ENCODE results near the gene STAB1. TPM values are rescaled to one million over a fixed set of nuclear protein-coding genes. Genes with fewer than 3 reads are reported as not detected.

STAB1 gene
- total RNA-seq, 1 donor from 2014 or later = 6.3 TPM

DNA sequence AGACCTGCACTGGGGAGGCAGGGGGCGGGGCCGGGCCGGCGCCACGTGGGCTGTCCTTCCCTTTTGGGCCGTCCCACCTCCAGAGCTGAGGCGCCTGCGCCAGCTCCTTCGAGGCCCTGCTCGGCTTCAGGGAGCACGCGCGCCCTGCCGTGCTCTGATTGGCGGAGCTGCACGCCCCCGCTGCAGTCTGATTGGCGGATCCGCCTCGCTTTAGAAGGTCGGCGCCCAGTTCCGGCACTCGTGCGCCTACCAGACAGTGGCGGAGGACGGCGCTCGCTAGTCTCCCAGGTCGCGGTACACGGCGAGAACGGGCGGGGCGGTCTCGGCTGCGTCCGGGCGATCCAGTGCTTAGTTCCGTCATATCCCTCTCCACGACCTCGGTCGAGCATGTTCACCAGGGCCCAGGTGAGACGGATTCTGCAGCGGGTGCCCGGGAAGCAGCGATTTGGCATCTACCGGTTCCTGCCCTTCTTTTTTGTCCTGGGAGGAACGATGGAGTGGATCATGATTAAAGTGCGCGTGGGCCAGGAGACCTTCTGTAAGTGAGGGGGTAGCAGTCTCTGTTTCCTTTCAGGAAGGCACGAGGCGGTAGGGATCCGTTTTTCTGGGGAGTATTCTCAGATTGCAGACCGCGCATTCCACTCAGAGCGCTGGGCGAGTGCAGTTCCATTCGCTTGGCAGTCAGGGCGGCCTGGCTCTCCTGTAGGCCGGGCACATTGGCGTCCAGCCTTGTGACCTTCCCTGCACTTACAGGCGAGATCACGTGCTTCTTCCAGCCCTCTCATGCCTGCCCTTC, 41.4 kb downstream of the STAB1 start, which contains the start of gene UQCC5:
TSS of gene UQCC5 (plus strand) at position 237 of the 796 bp plus-strand sequence. CDS start at position 388, 151 bp downstream.
- TF ChIP-seq, protein P1, sequence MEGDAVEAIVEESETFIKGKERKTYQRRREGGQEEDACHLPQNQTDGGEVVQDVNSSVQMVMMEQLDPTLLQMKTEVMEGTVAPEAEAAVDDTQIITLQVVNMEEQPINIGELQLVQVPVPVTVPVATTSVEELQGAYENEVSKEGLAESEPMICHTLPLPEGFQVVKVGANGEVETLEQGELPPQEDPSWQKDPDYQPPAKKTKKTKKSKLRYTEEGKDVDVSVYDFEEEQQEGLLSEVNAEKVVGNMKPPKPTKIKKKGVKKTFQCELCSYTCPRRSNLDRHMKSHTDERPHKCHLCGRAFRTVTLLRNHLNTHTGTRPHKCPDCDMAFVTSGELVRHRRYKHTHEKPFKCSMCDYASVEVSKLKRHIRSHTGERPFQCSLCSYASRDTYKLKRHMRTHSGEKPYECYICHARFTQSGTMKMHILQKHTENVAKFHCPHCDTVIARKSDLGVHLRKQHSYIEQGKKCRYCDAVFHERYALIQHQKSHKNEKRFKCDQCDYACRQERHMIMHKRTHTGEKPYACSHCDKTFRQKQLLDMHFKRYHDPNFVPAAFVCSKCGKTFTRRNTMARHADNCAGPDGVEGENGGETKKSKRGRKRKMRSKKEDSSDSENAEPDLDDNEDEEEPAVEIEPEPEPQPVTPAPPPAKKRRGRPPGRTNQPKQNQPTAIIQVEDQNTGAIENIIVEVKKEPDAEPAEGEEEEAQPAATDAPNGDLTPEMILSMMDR (IDR thresholded peaks at IDR 0.05; ENCODE audit: partially characterized antibody, unreplicated experiment) = no peak
- peak; percentile 96 for DNase-seq
- peaks cover 14% of the 10 kb centered on the region for H3K27me3 Mint-ChIP-seq (ENCODE audit: unreplicated experiment)
- no peaks in the 10 kb centered on the region for H3K36me3 Mint-ChIP-seq (ENCODE audit: unreplicated experiment)
- H3K9me3 Mint-ChIP-seq (ENCODE audit: unreplicated experiment) = peaks cover 16% of the 10 kb centered on the region
- H3K27ac Mint-ChIP-seq (ENCODE audit: unreplicated experiment) = peak within 1 kb of the TSS; percentile 91
- peak within 1 kb of the TSS; percentile 98 for H3K4me3 Mint-ChIP-seq (ENCODE audit: unreplicated experiment)
- H3K4me1 Mint-ChIP-seq (ENCODE audit: low read depth, unreplicated experiment) = peaks cover 27% of the 10 kb centered on the region

DNA sequence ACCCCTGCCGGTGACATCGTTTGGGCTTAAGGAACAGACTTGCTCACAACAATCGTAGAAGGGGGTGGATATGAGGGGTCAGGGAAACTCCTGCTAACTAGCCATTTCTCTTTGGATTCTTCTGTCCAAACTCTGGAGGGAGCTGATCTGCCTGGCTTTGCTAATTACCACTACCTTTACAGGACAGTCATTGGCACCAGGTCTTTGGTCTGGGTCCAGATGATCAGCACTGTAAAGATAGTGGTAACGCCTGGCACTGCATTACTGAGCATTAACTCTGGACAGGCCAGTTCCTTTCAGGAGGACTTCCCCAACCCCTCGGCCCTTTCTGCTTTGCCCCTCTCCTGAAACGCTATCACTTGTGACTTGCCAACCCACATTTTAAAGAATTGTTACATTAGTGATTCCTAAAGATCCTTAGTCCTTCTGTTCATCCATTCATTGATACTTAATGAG, 42.1 kb downstream of the STAB1 start:
- DNase-seq = no peak
- peak overlapping the region; percentile 98 for H3K4me3 Mint-ChIP-seq (ENCODE audit: unreplicated experiment)
- no peaks in the 10 kb centered on the region for H3K36me3 Mint-ChIP-seq (ENCODE audit: unreplicated experiment)
- H3K4me1 Mint-ChIP-seq (ENCODE audit: low read depth, unreplicated experiment) = peaks cover 26% of the 10 kb centered on the region
- peak overlapping the region; percentile 91 for H3K27ac Mint-ChIP-seq (ENCODE audit: unreplicated experiment)
- TF ChIP-seq, protein P1 (IDR thresholded peaks at IDR 0.05; ENCODE audit: partially characterized antibody, unreplicated experiment) = no peak
- peaks cover 14% of the 10 kb centered on the region for H3K27me3 Mint-ChIP-seq (ENCODE audit: unreplicated experiment)
- peaks cover 16% of the 10 kb centered on the region for H3K9me3 Mint-ChIP-seq (ENCODE audit: unreplicated experiment)

GRCh38 chr3:52537726-52538421, 42.7 kb downstream of the STAB1 start:
- H3K36me3 Mint-ChIP-seq (ENCODE audit: unreplicated experiment) = no peaks in the 10 kb centered on the region
- peaks cover 10% of the 10 kb centered on the region for H3K27me3 Mint-ChIP-seq (ENCODE audit: unreplicated experiment)
- H3K4me1 Mint-ChIP-seq (ENCODE audit: low read depth, unreplicated experiment) = peaks cover 23% of the 10 kb centered on the region
- H3K9me3 Mint-ChIP-seq (ENCODE audit: unreplicated experiment) = peaks cover 14% of the 10 kb centered on the region
- peak overlapping the region; percentile 21 for H3K27ac Mint-ChIP-seq (ENCODE audit: unreplicated experiment)
- TF ChIP-seq, protein P1 (IDR thresholded peaks at IDR 0.05; ENCODE audit: partially characterized antibody, unreplicated experiment) = no peak
- H3K4me3 Mint-ChIP-seq (ENCODE audit: unreplicated experiment) = peak overlapping the region; percentile 98
- no peak for DNase-seq

- H3K9me3 Mint-ChIP-seq (ENCODE audit: unreplicated experiment) = peaks cover 14% of the 10 kb centered on the region
- peaks cover 23% of the 10 kb centered on the region for H3K4me1 Mint-ChIP-seq (ENCODE audit: low read depth, unreplicated experiment)
- peaks cover 10% of the 10 kb centered on the region for H3K27me3 Mint-ChIP-seq (ENCODE audit: unreplicated experiment)
- TF ChIP-seq, protein P1 (IDR thresholded peaks at IDR 0.05; ENCODE audit: partially characterized antibody, unreplicated experiment) = no peak
- DNase-seq = no peak
- H3K4me3 Mint-ChIP-seq (ENCODE audit: unreplicated experiment) = peak overlapping the region; percentile 41
- H3K27ac Mint-ChIP-seq (ENCODE audit: unreplicated experiment) = peak overlapping the region; percentile 45
- H3K36me3 Mint-ChIP-seq (ENCODE audit: unreplicated experiment) = no peaks in the 10 kb centered on the region
Observed at GRCh38 chr3:52539010-52539653, 44.0 kb downstream of the STAB1 start.
